GM19099 (cell line): ENCODE results near the gene MYRF.

Experiments used
- POLR2A ChIP-seq: IDR thresholded peaks from 3 replicates; pipeline ENCODE4 v1.6.1; 2011; ENCODE audit warnings: low read depth; ENCODE audit not compliant: insufficient read length; ENCODE audit errors: extremely low read depth

The MYRF gene

DNA sequence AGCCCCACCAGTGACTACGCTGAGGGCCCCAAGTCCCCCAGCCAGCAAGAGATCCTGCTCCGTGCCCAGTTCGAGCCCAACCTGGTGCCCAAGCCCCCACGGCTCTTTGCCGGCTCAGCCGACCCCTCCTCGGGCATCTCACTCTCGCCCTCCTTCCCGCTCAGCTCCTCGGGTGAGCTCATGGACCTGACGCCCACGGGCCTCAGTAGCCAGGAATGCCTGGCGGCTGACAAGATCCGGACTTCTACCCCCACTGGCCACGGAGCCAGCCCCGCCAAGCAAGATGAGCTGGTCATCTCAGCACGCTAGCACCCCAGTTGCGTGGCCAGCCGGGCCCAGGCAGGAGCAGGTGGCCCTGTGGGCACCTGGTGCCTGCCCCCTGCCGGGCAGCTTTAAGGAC is 8.3 kb upstream of the MYRF start:
- TF ChIP-seq POLR2A: no peak

DNA sequence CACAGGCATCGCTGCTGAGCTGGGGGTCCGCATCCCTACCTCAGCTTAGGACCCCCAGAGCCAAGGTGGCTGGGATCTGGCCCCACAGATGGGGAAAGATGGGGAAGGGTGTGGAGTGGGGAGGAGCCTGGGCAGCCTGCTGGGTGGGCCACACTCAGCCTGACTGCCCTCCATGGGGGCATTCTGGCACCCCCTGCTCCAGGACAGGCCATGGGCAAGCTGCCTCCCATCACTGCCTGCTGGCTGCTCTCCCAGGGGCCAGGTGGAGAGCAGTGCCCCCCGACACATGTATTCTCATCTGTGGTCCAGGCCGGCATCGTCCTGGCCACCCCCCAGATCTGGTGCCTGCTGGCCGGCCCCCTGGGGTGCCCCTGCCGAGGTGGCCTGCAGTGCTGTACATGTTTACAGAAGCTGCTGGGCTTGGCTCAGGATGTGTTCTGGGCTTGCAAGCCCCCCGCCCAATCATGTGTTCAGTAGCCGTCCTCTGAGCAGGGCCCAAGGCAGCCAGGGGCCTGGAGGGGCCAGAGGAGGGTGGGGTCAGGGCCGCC is 7.8 kb upstream of the MYRF start:
- TF ChIP-seq POLR2A: no peak

DNA sequence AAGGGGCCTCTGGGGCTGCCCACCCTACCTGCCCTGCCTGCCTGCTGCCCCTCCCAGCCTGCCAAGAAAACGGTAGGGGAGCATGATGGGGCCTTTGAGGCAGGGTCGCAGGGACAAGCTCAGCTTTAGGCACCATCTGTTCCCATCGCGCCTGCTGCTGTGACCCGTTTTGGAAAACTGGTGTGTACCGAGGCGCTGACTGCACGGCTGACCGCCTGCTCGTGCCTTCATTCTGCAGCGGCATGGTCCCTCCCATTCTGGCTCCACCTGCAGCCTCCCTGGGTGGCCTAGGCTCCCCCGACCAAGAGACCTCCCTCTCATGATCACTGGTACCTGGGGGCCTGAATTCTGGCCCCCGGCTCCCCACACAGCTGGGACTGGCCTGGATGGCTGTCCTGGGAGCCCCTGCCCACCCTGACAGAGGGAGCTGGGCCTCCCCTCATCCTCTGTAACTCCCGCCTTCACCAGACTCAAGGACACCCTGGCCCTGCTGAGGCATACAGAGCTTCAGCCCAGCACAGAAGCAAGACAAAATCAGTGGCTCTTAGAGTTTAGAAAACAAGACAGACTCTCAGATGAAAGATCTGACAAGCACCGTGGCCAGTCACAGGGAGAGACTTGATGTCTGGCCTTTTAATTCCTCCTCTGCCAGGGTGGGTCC is 6.5 kb upstream of the MYRF start:
- TF ChIP-seq POLR2A: no peak

DNA sequence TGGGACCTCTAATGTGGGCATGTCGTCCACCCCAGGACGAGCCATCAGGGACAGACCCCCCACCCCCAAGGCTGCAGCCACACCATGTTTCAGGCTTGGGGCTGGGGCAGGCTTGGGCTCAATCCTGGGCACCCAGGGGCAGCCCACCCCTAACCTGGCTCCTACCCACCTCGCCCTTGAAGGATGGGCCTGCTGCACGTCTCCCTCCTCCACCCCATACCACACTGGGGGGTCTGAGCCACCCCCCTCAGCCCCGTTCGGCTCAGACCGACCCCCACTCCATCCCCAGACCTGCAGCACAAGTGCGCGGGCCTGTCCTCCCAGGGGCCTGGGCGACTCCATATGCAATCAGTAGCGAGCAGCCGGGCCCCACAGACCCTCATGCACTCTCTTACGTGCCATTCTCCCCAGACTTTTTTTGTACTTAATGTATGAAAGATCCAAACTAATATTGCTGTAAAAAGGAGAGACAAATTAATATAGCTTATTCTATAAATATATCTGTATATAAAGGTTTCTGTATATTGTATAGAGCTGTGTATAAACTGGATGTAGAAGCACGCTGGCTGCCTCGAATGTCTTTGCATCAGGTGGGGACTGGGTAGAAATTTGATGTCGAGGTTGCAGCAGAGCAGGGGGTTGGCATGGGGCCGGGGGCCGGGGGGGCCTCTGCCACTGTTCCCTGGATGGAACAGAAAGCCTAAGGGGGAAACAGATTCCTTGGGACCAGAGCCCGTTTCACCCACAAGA is 5.8 kb upstream of the MYRF start:
- TF ChIP-seq POLR2A: no peak

DNA sequence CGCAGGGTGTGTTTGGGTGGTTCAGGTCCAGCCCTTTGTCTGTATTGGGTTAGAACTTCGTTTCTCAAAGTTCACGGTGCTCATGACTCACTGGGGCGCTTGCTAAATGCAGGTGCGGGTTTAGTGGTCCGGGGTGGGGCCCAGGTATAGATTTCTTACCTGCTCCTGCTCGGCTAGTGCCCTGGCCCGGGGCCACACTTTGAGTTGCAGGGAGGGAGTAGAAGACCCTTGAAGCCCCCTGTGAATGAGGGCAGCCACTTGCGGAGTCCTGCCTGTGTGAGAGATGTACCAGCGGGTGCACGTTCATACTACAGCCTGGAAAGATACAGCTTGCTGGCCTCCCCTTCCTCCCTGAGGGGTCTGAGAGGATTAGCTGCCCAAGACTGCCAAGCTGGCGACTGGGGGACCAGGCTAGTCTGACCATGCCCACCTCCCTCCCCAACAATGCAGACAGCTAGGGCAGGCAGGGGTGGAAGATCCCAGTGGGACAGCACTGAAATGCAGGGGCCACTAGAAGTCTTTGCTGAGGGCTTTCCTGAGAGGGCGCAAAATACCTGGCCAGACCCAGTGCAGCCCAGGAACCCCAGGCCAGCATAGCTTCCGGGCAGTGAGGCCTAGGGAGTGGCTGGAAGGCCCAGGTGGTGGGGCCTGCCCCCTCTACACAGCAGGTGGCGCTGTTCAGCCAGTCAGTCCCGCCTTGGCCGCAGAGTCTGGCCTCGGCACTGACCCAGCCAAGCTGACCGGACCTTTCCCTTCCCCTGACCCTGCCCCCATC is 5.1 kb upstream of the MYRF start:
- no peak for TF ChIP-seq POLR2A

DNA sequence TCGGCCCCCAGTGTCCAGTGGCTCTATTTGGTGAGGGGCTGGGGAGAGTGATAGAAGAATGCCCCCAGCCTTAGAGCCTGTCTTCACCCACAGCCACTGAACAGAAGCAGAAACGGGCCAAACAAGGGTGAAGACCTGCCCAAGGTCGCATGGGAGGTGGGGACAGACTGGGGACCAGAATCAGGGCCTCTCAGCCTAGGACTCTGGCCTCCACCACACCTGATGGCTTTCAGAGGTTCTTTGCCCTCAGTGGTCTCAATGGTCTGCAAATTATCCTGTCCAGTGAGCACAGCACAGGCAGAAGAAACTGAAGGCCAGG is 4.5 kb upstream of the MYRF start:
- no peak for TF ChIP-seq POLR2A

DNA sequence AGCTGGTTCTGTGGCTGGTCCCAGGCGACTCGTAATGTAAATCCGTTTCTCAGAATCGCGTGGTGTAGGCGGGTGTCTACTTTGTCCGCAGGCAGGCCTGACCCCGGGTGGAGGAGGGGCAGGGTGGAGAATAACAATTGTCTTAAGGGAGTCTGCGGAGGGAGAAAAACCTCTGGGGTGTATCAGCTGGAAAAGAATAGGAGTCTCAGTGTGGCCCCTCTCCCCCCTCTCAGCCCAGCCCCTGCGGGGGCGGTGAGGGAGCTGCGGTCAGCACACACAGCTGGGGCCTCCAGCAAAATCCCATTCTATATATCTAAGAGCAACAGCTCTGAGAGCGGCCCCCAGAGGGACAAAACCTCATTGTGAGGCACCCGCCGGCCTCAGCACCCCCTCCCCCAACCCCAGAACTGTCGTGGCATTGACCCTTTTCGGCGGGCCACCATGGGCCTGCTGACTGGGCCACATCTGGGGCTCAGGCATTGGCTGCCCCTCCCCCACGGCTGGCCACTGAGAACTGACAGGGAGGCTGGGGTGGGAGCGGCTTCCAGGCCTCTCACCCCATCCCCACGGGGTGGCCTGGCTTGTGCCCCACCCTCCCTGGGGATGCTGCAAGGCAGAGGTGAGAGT is 2.7 kb upstream of the MYRF start:
- no peak for TF ChIP-seq POLR2A

DNA sequence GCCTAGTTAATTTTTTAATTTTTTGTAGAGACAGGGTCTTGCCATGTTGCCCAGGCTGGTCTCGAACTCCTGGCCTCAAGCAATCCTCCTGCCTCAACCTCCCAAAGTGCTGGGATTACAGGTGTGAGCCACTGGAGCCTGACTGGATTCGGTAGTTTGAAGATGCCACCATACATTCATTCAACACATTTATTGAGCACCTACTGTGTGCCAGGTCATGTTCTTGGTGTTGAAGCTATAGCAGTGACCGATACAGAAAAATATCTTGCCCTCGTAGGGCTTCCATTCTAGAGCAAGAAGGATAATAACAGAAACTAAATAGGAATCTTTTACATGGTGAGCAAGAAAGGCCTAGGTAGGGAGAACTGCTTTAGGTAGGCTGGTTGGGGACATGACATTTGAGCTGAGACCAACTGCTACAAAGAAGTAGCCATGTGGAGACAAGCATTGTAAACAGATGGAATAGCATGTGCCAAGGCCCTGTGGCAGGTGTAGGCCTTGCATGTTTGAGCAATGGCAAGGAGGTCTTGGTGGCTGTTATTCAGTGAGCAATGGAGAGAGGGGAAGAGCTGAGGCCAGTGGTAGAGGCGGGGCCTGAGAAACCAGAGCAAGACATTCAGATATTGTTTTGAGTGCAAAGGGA is 1.7 kb upstream of the MYRF start:
- TF ChIP-seq POLR2A: no peak

DNA sequence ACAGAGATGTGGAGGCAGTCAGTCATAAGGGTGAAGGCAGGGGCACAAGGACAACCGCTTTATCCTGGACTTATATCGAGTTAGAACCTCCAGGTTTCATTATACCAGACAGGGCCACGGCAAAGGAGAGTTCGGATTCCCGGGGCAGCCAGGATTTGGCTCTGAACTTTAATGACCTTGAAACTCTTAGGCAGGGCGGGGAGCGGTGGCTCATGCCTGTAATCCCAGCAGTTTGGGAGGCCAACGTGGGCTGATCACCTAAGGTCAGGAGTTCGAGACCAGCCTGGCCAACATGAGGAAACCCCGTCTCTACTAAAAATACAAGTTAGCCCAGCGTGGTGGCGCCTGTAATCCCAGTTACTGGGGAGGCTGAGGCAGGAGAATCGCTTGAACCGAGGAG is 1.1 kb upstream of the MYRF start:
- no peak for TF ChIP-seq POLR2A

DNA sequence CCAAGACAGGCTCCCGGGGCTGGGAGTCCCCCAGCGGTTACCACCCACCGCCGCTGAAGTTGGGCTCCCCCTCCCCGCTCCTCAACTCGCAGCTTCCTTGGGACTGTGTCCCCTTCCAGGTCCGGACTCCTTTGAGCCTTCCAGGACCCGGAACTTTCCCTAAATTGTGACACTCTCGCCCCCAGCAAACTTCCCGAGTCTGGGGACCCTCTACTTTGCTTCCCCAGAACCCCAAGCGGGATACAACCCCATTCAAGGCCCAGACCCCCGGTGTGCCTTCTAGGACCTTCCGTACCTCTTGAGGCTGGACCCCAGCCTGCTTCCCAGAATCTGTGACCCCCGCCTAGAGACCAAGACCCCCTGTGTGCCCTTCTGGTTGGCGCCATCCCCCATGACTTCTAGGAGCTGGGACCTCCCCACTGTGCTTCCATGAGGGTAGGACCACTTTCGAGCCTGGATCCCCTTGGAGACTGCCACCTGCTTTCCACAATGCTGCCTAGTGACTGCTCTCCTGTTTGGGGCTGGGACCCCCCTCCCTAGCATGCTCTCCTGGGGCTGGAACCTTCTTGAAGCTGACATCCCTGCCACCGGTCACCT is 587 bp downstream of the MYRF start:
- TF ChIP-seq POLR2A: no peak

DNA sequence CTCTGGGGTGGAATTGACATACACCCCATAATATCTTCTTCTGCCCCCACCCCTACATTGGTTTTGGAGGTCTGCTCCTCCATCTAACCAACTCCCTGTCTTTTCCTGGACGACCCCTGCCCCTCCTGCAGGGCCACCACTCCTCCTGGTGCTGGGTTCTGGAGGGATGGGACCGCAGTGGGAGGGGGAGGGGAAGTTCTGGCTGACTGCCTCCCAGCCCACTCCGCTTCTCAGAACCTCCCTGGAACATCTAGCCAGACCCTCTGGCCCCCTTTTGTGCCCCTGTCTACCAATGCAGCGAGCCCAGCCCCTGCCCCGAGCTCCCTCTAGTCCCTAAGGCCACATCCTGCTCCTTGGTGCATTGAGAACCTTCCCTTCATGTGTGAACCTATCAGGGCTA is 1.2 kb downstream of the MYRF start:
- TF ChIP-seq POLR2A: no peak

DNA sequence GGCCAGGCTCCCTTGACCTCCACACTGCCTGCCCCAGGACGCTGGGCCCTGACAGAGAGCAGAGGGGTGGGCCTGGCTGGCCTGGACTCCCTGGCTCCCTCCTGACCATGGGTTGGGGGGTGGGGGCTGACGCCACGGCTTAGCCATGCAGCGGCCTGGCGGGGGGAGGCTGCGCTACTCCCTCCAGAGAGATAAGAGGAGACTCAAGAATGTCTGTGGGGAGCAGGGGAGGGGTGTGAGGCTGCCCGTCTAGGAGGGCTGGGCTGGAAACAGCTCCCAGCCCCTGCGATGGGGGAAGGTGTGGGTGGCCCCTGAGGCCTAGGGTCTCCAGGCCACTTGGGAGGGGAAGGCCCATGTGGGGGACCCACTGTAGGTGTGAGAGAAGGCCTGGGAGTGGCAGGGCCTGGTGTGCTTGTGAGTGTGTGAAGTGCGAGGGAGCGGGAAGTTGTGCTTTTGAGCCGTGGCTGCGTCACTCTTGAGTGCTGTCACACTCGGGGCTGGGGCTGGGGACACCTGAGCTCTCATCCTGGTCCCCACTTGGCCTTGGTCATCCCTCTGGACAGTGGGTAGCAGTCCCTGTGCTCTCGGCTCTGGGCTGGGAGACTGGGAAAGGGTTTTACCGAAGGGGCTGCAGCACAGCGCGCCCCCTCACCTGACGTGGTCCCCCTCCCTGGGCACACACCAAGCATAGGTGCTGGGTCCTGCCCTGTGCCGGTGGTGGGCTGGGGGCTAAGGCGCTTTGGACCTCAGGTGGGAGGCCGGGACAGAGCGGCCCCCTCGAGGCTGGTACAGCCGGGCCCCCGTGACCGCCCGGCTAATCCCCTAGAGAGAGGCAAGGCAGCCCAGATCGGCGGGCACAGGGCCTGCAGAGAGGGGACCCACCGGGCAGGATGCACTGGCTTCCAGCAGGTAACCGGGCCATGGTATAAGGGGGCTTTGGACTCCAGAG is 2.4 kb downstream of the MYRF start:
- no peak for TF ChIP-seq POLR2A

DNA sequence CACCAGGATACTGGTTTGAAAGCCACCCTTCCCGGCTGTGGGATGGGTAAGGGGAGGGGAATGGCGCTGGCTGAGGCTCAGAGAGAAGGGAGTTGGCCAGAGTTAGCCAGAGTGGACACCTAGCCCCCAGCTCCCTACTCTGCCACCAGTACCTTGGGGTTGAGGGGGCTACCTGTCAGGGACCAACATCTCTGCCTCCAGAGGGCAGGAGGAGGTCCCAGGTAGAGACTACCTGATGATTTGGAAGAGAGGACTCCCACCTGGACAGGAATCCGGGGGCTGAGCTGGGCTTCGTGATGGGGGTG is 3.7 kb downstream of the MYRF start:
- no peak for TF ChIP-seq POLR2A

DNA sequence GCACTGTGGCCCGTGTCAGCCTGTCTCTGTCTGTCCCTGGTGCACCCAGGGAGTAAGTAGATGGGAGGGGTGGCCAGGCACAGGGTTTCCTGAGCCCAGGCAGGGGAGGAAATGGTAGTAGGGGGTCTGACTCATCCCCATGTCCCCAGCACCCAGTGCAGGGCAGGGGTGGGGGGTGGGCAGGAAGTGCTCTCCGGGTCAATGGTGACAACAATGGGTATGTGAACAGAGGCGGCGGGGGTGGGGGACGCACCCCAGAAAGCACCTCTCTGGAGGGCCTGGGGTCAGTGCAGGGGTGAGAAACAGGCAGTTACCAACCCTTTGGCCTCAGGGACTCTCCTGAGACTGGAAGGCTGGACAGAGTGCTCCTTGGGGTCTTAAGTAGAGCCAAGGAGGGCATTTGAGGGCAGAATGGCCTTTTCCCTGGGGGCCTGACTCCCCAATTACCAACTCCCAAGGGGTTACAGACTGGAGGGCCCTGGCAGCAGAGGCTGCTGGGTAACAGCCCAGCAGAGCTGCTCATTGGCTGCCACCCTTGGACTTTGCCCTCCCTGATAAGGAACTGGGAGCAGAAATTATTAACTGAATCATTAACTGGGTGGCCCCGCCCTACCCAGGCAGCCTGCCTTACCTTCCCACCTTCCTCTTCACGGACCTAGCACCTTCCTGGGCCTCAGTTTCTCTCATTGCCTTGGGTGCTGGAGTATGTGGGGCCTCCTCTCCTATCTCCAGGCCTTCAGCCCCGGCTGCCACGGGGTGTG is 4.2 kb downstream of the MYRF start:
- peak; percentile 56 for TF ChIP-seq POLR2A
